Subcutaneous adipose tissue (tissue), 4 donors: ENCODE data around the gene SEMA4A. TPM values are rescaled to one million over a fixed set of nuclear protein-coding genes. Genes with fewer than 3 reads are reported as not detected.

Source experiments
- CTCF ChIP-seq: fragments of 450-650 bp; IDR thresholded peaks from one replicate; pipeline ENCODE4 v1.5.1; 2016; ENCODE audit warnings: low read depth, mild to moderate bottlenecking, control low read depth, antibody characterized with exemption, moderate library complexity
- small RNA-seq: library from RNA; depleted of rRNA; stranded (forward); fragments of <200 nt; gene quantifications from one replicate; pipeline ENCODE3, GENCODE V24; 2016
- total RNA-seq, 4 donors: library from RNA; depleted of rRNA; stranded (reverse); fragments of >200 nt; gene quantifications; one replicate each; pipeline ENCODE4 v1.1.0, GENCODE V29; 2016

Gene SEMA4A
- total RNA-seq, 4 donors from 2014 or later: 2.6 to 3.4 (median 3.0) TPM

GRCh38 chr1:156226116-156226538, 72.7 kb downstream of the SEMA4A start:
- TF ChIP-seq CTCF: no peak

- no peak for TF ChIP-seq CTCF
These were observed 73.4 kb downstream of the SEMA4A start for GRCh38 chr1:156226782-156227181.

Small RNA genes lying within 50 kb of the gene (small RNA-seq; reads per million reads assigned to genes)
- not detected for gene RF00568

Other genes with a start within 250 kb of the SEMA4A start
- gene RIT1, start 242.2 kb upstream of the SEMA4A start, total RNA-seq: 10 to 100 TPM; 24.3 to 40.1 (median 28.4) TPM
- 10 to 100 TPM; 30.9 to 62.0 (median 39.5) TPM for gene KHDC4, start 219.2 kb upstream of the SEMA4A start, total RNA-seq
- gene RXFP4, start 211.9 kb upstream of the SEMA4A start, total RNA-seq: not detected
- gene ARHGEF2, start 175.0 kb upstream of the SEMA4A start, total RNA-seq: 100 to 1,000 TPM in 3 of 4 donors, 10 to 100 TPM in 1; 77.9 to 143 (median 131) TPM
- gene SSR2, start 132.6 kb upstream of the SEMA4A start, total RNA-seq: 100 to 1,000 TPM; 117 to 238 (median 185) TPM
- 10 to 100 TPM; 15.1 to 16.5 (median 16.2) TPM for gene UBQLN4, start 99.8 kb upstream of the SEMA4A start, total RNA-seq
- gene LAMTOR2, start 98.8 kb upstream of the SEMA4A start, total RNA-seq: 10 to 100 TPM; 51.7 to 80.1 (median 66.9) TPM
- gene RAB25, start 92.4 kb upstream of the SEMA4A start, total RNA-seq: not detected
- under 1 TPM; 0.17 to 0.57 (median 0.27) TPM for gene MEX3A, start 71.1 kb upstream of the SEMA4A start, total RNA-seq
- gene LMNA, start 38.9 kb upstream of the SEMA4A start, total RNA-seq: 100 to 1,000 TPM; 210 to 349 (median 281) TPM
- 10 to 100 TPM in 3 of 4 donors, 1 to 10 TPM in 1; 7.9 to 22.3 (median 13.1) TPM for gene SLC25A44, start 40.5 kb downstream of the SEMA4A start, total RNA-seq
- 10 to 100 TPM; 36.3 to 51.2 (median 41.0) TPM for gene PMF1, start 59.4 kb downstream of the SEMA4A start, total RNA-seq
- under 1 TPM in 2 of 4 donors, not detected in 2; 0.68 to 0.94 TPM for gene BGLAP, start 88.6 kb downstream of the SEMA4A start, total RNA-seq
- gene PAQR6, start 94.5 kb downstream of the SEMA4A start, total RNA-seq: 1 to 10 TPM in 2 of 4 donors, under 1 TPM in 1, not detected in 1; 0.66 to 1.5 (median 1.0) TPM
- gene SMG5, start 129.2 kb downstream of the SEMA4A start, total RNA-seq: 10 to 100 TPM; 26.6 to 48.6 (median 37.3) TPM
- 1 to 10 TPM in 3 of 4 donors, not detected in 1; 1.0 to 2.3 (median 2.2) TPM for gene TMEM79, start 130.7 kb downstream of the SEMA4A start, total RNA-seq
- 10 to 100 TPM; 34.9 to 84.3 (median 48.3) TPM for gene GLMP, start 142.1 kb downstream of the SEMA4A start, total RNA-seq
- not detected for gene VHLL, start 145.7 kb downstream of the SEMA4A start, total RNA-seq
- gene CCT3, start 184.7 kb downstream of the SEMA4A start, total RNA-seq: 100 to 1,000 TPM; 125 to 195 (median 140) TPM
- gene TSACC, start 184.9 kb downstream of the SEMA4A start, total RNA-seq: not detected
- not detected for gene RHBG, start 215.6 kb downstream of the SEMA4A start, total RNA-seq